ENCODE data around the gene GMIP.

GRCh38 chr19:19663256-19664120 lies 20.0 kb upstream of the GMIP start, which contains the start of gene ATP13A1:
- TF ChIP-seq CTCF (IDR thresholded peaks at IDR 0.05; ENCODE audit: low read depth, low read length, poor library complexity, severe bottlenecking) (peak; percentile 22), EZH2phosphoT487 (IDR thresholded peaks at IDR 0.05; ENCODE audit: borderline replicate concordance, low read length) (no peak)
